ENCODE measurements around the gene CGB3. TPM values are rescaled to one million over a fixed set of nuclear protein-coding genes. Genes with fewer than 3 reads are reported as not detected.
"Not testable (repeated sequence)": the region's sequence is repeated elsewhere in the genome, so short reads cannot be mapped to it uniquely, and the experiment has no call there.

CGB3 gene
- polyA plus RNA-seq, 3 donors: not detected

- H3K36me3 ChIP-seq (replicated peaks in 1 of 2; ENCODE audit: control insufficient read depth in 1 of 2, insufficient read depth in 2 of 2, low read length in 2 of 2); H3K4me1 Mint-ChIP-seq; intact Hi-C loops (cut with micrococcal nuclease); H3K9me3 ChIP-seq (replicated peaks in 1 of 2; ENCODE audit: control insufficient read depth in 1 of 2, insufficient read depth in 1 of 2, low read length in 2 of 2); H4K20me1 ChIP-seq (ENCODE audit: insufficient read depth, low read length); H3K4me2 ChIP-seq (replicated peaks; ENCODE audit: extremely low read depth, low read length, poor library complexity, severe bottlenecking); H3K4me3 Mint-ChIP-seq; H2AFZ ChIP-seq (ENCODE audit: insufficient read depth, low read depth, low read length, poor library complexity, severe bottlenecking); H3K27ac ChIP-seq (ENCODE audit: low read depth in 1 of 2, low read length in 2 of 2); H3K36me3 Mint-ChIP-seq; H3K9ac ChIP-seq (ENCODE audit: insufficient read depth, low read length, poor library complexity, severe bottlenecking); H3K79me2 ChIP-seq (ENCODE audit: insufficient read depth, low read length); H3K27me3 ChIP-seq (ENCODE audit: control insufficient read depth in 2 of 2, insufficient read depth in 2 of 2, low read length in 2 of 2); H3K4me3 ChIP-seq (replicated peaks in 1 of 3; ENCODE audit: low read depth in 2 of 3, low read length in 3 of 3); DNase-seq; H3K4me1 ChIP-seq (ENCODE audit: control insufficient read depth in 1 of 2, insufficient read depth in 2 of 2, low read length in 2 of 2): not testable (repeated sequence)
- peak overlapping the region in 1 of 7 donors; percentile 66 for H3K27ac Mint-ChIP-seq
- H3K27me3 Mint-ChIP-seq (ENCODE audit: low read depth in 3 of 3): peaks cover 4 to 19% (median 5%) of the 10 kb centered on the region in 3 donors
- H3K9me3 Mint-ChIP-seq: peaks cover 0 to 10% (median 6%) of the 10 kb centered on the region in 7 donors
- WGBS (ENCODE audit: insufficient coverage): 88% methylated on average over 3 of the region's 14 CpGs
Measured at GRCh38 chr19:49029749-49030148, 5.6 kb upstream of the CGB3 start.

GRCh38 chr19:49028686-49029085 lies 4.6 kb upstream of the CGB3 start:
- H3K79me2 ChIP-seq (ENCODE audit: insufficient read depth, low read length); H3K36me3 Mint-ChIP-seq; DNase-seq; H2AFZ ChIP-seq (ENCODE audit: insufficient read depth, low read depth, low read length, poor library complexity, severe bottlenecking); H3K4me3 ChIP-seq (replicated peaks in 1 of 3; ENCODE audit: low read depth in 2 of 3, low read length in 3 of 3); H3K4me2 ChIP-seq (replicated peaks; ENCODE audit: extremely low read depth, low read length, poor library complexity, severe bottlenecking); H4K20me1 ChIP-seq (ENCODE audit: insufficient read depth, low read length); intact Hi-C loops (cut with micrococcal nuclease); H3K9ac ChIP-seq (ENCODE audit: insufficient read depth, low read length, poor library complexity, severe bottlenecking); H3K27ac Mint-ChIP-seq; H3K4me3 Mint-ChIP-seq; H3K36me3 ChIP-seq (replicated peaks in 1 of 2; ENCODE audit: control insufficient read depth in 1 of 2, insufficient read depth in 2 of 2, low read length in 2 of 2); H3K27ac ChIP-seq (ENCODE audit: low read depth in 1 of 2, low read length in 2 of 2); H3K9me3 ChIP-seq (replicated peaks in 1 of 2; ENCODE audit: control insufficient read depth in 1 of 2, insufficient read depth in 1 of 2, low read length in 2 of 2); H3K4me1 ChIP-seq (ENCODE audit: control insufficient read depth in 1 of 2, insufficient read depth in 2 of 2, low read length in 2 of 2); H3K4me1 Mint-ChIP-seq; H3K27me3 ChIP-seq (ENCODE audit: control insufficient read depth in 2 of 2, insufficient read depth in 2 of 2, low read length in 2 of 2): not testable (repeated sequence)
- Mint-ChIP-seq H3K27me3 (ENCODE audit: low read depth in 3 of 3) (peaks cover 4 to 19% (median 5%) of the 10 kb centered on the region in 3 donors), H3K9me3 (peaks cover 0 to 10% (median 6%) of the 10 kb centered on the region in 7 donors)
- 100% methylated on average over 1 of the region's 9 CpGs for WGBS (ENCODE audit: insufficient coverage)

GRCh38 chr19:49025599-49025998 lies 1.5 kb upstream of the CGB3 start:
- H3K4me2 ChIP-seq (replicated peaks; ENCODE audit: extremely low read depth, low read length, poor library complexity, severe bottlenecking); H3K9me3 Mint-ChIP-seq; H3K79me2 ChIP-seq (ENCODE audit: insufficient read depth, low read length); H3K27ac Mint-ChIP-seq; H3K9me3 ChIP-seq (replicated peaks in 1 of 2; ENCODE audit: control insufficient read depth in 1 of 2, insufficient read depth in 1 of 2, low read length in 2 of 2); DNase-seq; H4K20me1 ChIP-seq (ENCODE audit: insufficient read depth, low read length); H3K36me3 ChIP-seq (replicated peaks in 1 of 2; ENCODE audit: control insufficient read depth in 1 of 2, insufficient read depth in 2 of 2, low read length in 2 of 2); H3K4me1 Mint-ChIP-seq; intact Hi-C loops (cut with micrococcal nuclease); H3K4me3 ChIP-seq (replicated peaks in 1 of 3; ENCODE audit: low read depth in 2 of 3, low read length in 3 of 3); H3K4me1 ChIP-seq (ENCODE audit: control insufficient read depth in 1 of 2, insufficient read depth in 2 of 2, low read length in 2 of 2); H3K27ac ChIP-seq (ENCODE audit: low read depth in 1 of 2, low read length in 2 of 2); H3K36me3 Mint-ChIP-seq; H3K4me3 Mint-ChIP-seq; H2AFZ ChIP-seq (ENCODE audit: insufficient read depth, low read depth, low read length, poor library complexity, severe bottlenecking); H3K9ac ChIP-seq (ENCODE audit: insufficient read depth, low read length, poor library complexity, severe bottlenecking): not testable (repeated sequence)
- H3K27me3 Mint-ChIP-seq (ENCODE audit: low read depth in 3 of 3): peaks cover 12 to 21% (median 15%) of the 10 kb centered on the region in 3 donors
- H3K27me3 ChIP-seq (ENCODE audit: control insufficient read depth in 2 of 2, insufficient read depth in 2 of 2, low read length in 2 of 2): peaks cover 3 to 13% of the 10 kb centered on the region in 2 donors
- 92% methylated on average over 9 of the region's 23 CpGs for WGBS (ENCODE audit: insufficient coverage)

- H3K36me3 ChIP-seq (replicated peaks in 1 of 2; ENCODE audit: control insufficient read depth in 1 of 2, insufficient read depth in 2 of 2, low read length in 2 of 2); H3K4me3 Mint-ChIP-seq; H3K9ac ChIP-seq (ENCODE audit: insufficient read depth, low read length, poor library complexity, severe bottlenecking); H3K4me2 ChIP-seq (replicated peaks; ENCODE audit: extremely low read depth, low read length, poor library complexity, severe bottlenecking); H4K20me1 ChIP-seq (ENCODE audit: insufficient read depth, low read length); H3K36me3 Mint-ChIP-seq; H3K79me2 ChIP-seq (ENCODE audit: insufficient read depth, low read length); H3K27ac Mint-ChIP-seq; intact Hi-C loops (cut with micrococcal nuclease); H3K27ac ChIP-seq (ENCODE audit: low read depth in 1 of 2, low read length in 2 of 2); DNase-seq; H3K4me1 Mint-ChIP-seq; H3K9me3 Mint-ChIP-seq; H2AFZ ChIP-seq (ENCODE audit: insufficient read depth, low read depth, low read length, poor library complexity, severe bottlenecking); H3K4me1 ChIP-seq (ENCODE audit: control insufficient read depth in 1 of 2, insufficient read depth in 2 of 2, low read length in 2 of 2); H3K4me3 ChIP-seq (replicated peaks in 1 of 3; ENCODE audit: low read depth in 2 of 3, low read length in 3 of 3); H3K9me3 ChIP-seq (replicated peaks in 1 of 2; ENCODE audit: control insufficient read depth in 1 of 2, insufficient read depth in 1 of 2, low read length in 2 of 2): not testable (repeated sequence)
- peaks cover 17 to 26% (median 20%) of the 10 kb centered on the region in 3 donors for H3K27me3 Mint-ChIP-seq (ENCODE audit: low read depth in 3 of 3)
- peaks cover 5 to 18% of the 10 kb centered on the region in 2 donors for H3K27me3 ChIP-seq (ENCODE audit: control insufficient read depth in 2 of 2, insufficient read depth in 2 of 2, low read length in 2 of 2)
- no CpG with 5 or more reads among the region's 6 CpGs for WGBS (ENCODE audit: insufficient coverage)
Measured at GRCh38 chr19:49025088-49025487, 955 bp upstream of the CGB3 start.
